HG03066 (cell line): Measurements from ENCODE around the gene TNNI2.
"Not testable (repeated sequence)": the region's sequence is repeated elsewhere in the genome, so short reads cannot be mapped to it uniquely, and the experiment has no call there.

Experiments
- ATAC-seq: cut with Tn5 transposase; IDR thresholded peaks from one replicate; pipeline ENCODE4 v1.9.1; 2021; ENCODE audit warnings: low read depth; ENCODE audit not compliant: unreplicated experiment

The TNNI2 gene

GRCh38 chr11:1882265-1883238 is 43.8 kb downstream of the TNNI2 start:
- peak; percentile 68 for ATAC-seq

GRCh38 chr11:1883346-1884302 is 44.8 kb downstream of the TNNI2 start:
- no peak for ATAC-seq

- no peak for ATAC-seq
Measured at GRCh38 chr11:1884303-1884700, 45.5 kb downstream of the TNNI2 start.

GRCh38 chr11:1886551-1886950 is 47.8 kb downstream of the TNNI2 start:
- ATAC-seq: not testable (repeated sequence)

- ATAC-seq: no peak
Measured at GRCh38 chr11:1887451-1888346, 48.9 kb downstream of the TNNI2 start.

- no peak for ATAC-seq
Measured at GRCh38 chr11:1888347-1888753, 49.6 kb downstream of the TNNI2 start.

- ATAC-seq: no peak
Measured at GRCh38 chr11:1888811-1889210, 50.0 kb downstream of the TNNI2 start.

- no peak for ATAC-seq
Measured at GRCh38 chr11:1889224-1889930, 50.6 kb downstream of the TNNI2 start.

- no peak for ATAC-seq
Measured at GRCh38 chr11:1889941-1890855, 51.4 kb downstream of the TNNI2 start.
